HG02571 (cell line): ENCODE results near the gene MYO5C.
"Not testable (repeated sequence)": the region's sequence is repeated elsewhere in the genome, so short reads cannot be mapped to it uniquely, and the experiment has no call there.

Source experiments
- ATAC-seq: cut with Tn5 transposase; IDR thresholded peaks from one replicate; pipeline ENCODE4 v1.9.1; 2021; ENCODE audit warnings: mild to moderate bottlenecking, moderate library complexity; ENCODE audit not compliant: unreplicated experiment

MYO5C gene

DNA sequence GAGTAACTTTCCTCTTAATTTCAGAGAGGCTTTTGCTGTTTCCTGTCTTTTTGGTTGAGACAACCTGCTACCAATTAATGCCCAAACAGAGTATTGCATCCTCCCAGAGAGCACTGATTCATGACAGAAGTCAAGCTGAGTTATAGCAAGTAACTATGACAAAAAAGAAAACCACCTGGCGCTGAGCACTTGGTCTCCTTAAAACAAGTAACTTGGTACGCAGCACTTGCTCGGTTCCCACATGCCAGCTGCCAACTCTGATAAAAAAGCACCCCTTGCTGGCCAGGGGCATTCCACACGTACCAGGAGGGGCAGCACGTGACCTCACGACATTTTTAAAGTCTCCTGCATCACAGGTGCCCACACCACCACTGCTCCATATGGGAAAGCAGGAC lies 13.5 kb upstream of the MYO5C start:
- ATAC-seq, result no peak

GRCh38 chr15:52308446-52309153 lies 13.0 kb upstream of the MYO5C start:
- ATAC-seq, result peak; percentile 78

DNA sequence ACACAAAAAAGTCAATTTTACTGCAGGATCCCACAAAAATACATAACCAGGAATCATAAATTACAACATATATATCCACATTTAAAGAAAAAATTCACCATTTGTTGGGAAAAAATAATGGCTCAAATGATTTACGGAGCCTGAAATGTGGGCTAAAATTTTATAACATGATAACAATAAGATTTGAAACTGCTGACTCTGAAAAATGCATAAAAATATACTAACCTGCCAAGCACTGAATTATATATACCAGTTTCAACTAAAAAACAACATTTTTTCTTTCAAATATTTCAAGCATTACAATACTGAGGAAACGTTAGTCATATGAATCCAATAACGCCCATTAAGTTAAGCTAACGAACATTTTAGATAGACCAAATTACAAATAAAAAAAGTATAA lies 12.2 kb upstream of the MYO5C start:
- ATAC-seq, result no peak

DNA sequence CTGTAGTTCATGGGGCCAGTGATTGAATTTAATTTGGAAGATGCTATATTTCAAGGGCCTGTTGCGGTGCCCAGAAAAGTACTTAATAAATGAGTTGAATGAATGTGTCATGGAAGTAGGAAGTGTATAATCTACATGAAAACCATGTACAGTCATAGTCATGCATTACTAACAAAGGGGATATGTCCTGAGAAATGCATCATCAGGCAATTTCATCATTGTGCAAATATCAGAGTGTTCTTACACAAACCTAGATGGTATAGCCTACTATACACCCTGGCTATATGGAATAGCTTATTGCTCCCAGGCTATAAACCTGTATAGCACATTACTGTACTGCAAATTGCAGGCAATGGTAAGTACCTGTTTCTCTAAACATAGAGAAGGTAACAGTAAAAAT lies 10.7 kb upstream of the MYO5C start:
- ATAC-seq, result no peak

- ATAC-seq, result no peak
Measured at GRCh38 chr15:52303093-52303772, 7.6 kb upstream of the MYO5C start.

GRCh38 chr15:52301265-52301847 lies 5.8 kb upstream of the MYO5C start:
- no peak for ATAC-seq

- no peak for ATAC-seq
Measured at GRCh38 chr15:52294881-52295420, 653 bp downstream of the MYO5C start.

DNA sequence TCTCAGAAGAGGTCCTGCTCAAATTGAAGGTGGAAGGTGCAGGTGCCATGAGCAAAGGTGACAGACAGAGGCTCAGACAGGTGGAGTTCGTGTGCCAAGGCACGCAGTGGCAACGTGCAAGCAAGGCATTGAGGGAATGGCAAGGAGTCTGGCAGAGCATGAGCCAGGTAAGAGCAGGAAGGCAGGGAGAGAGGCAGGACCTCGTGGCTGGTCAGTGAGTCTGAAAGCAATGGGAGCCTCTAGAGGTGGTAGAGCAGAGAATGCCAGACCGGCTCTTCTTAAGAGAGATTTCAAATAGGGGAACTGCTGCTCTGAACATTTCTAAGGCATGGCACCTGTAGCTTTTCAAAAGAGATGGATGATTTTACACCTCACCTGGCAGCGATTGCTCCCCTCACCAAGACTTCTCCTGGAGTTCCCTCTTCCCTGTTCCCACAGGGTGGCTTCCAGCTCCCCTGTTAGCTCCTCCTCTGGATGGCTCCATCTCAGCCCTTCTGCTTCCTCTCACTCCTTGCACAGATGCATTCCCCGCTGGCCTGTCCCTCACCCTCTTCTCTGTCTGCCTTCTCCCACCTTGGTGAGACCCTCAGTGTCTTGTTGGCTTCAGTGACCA lies 2.7 kb downstream of the MYO5C start:
- no peak for ATAC-seq

- peak; percentile 47 for ATAC-seq
Measured at GRCh38 chr15:52291204-52291603, 4.4 kb downstream of the MYO5C start.

- peak; percentile 2 for ATAC-seq
Measured at GRCh38 chr15:52290800-52291199, 4.8 kb downstream of the MYO5C start.

DNA sequence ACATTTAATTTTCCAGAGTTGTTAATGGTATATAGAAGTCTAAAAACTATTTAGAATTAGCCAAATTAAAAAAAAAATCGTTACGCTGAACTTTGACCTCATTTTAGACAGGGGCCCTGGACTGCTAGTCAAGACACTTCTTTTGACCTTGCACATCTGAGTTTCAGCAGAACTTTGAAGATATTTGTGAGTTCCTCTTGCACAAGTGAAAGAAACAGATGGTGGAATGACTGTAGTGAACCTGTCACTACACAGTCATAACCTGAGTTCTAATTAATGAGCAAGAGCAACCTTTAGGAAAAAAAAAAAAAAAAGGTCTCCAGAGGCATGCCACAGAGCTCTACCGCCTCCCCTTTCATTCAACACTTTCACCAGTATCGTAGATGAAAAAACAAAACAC lies 5.3 kb downstream of the MYO5C start:
- no peak for ATAC-seq

DNA sequence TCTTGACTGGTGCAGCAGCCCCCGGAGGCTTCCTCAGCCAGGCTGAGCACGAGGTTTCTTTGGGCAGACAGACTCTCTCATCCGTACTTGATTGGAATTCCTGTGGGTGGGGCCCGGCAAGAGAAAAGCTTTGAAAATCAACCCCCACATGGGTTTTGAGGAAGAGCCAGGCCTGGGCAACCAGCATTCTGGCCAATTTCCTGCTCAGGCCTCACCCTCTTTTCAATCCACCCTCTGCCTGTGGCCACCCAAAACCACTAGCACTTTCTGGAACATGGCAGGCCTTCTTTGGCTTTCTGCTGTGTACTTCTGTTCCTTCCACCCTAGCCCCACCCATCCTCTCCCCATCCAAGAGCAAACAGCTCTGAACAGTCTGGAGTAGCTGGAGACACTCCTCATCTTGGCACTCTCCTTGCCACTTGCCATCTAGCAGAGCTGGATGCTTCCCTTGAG lies 5.9 kb downstream of the MYO5C start:
- ATAC-seq, result no peak

DNA sequence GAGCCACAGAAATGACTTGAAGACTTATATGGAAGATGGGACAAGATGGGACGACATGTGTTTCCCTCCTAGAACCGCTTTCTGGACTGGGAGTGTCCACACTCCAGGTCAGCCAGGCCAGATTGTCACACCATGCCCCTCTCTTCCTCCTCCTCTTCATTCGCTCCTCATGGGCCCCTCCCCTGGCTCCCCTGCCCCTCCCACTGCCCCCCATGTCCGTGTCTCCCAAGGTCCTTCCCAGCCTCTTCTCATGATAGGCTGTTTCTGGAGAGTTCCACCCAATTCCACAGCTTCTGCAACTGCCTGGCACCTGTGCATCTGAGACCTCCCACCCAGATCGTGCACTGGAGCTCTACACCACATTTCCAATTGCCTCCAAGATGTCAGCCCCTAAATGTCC lies 6.6 kb downstream of the MYO5C start:
- ATAC-seq, result no peak

DNA sequence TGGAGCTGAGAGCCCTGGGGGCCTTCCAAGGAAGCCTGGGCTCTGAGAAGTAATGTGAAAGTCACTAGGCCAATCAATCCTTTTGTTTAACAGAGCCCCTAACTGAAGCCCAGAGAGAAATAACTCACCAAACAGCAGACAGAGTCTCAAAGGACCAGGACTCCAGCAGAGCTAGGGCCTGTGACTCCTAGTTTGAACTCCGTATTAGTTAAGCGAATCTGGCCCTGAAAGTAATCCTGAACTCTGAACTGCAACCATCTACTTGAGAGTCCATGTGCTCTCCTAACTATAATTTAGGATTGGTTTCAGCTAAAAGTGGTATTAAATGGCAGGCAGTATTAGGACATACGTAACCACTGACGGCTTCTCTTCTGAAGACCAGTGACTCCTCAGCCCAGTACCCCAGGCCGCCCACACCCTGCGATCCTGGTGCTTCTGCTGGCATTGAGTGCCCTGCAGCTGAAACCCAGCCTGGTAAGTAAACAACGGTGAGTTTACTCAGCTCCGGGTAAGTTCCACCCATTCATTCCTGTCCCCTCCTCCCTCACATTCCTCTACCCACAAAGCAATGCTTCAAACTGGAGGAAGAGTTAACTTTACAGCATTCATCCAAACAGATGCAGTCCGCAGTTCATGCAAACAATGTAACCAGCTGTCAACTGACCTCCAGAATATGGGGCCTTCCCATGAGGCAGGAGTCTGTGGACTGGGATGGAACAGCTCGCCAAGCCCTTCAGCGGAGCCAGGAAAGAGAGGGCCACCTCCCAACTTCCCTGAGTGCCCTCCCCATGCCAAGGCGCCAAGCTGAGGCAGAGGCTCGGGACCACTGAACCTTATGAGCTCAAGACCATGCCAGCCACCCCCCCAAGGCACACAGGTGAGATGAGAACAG lies 7.3 kb downstream of the MYO5C start:
- ATAC-seq, result no peak

GRCh38 chr15:52287114-52287513 lies 8.5 kb downstream of the MYO5C start:
- ATAC-seq, result no peak

- not testable (repeated sequence) for ATAC-seq
Measured at GRCh38 chr15:52285941-52286340, 9.7 kb downstream of the MYO5C start.

- no peak for ATAC-seq
Measured at GRCh38 chr15:52284164-52284563, 11.4 kb downstream of the MYO5C start.

DNA sequence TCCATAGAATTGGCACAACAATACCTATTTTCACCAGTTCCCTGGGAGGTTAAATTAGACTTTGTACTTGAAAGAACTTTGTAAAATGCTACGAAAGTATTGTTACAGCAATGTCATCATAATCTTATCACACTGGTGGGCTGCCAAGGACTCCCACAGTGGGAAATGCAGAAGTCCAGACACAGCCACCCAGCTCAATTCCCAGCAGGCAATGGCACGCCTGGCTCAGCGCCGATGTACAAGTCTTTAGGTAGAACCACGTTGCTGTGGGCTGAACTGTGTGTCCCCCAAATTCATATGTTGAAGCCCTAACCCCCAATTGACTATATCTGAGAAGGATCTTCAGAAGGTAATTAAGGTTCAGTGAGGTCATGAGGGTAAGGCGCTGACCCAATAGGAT lies 12.3 kb downstream of the MYO5C start:
- ATAC-seq, result no peak

GRCh38 chr15:52282418-52282817 lies 13.2 kb downstream of the MYO5C start:
- no peak for ATAC-seq
